GM10266 (cell line): ENCODE results near the gene SNX30.

Source experiments
- DNase-seq: peaks from one replicate; pipeline ENCODE4 v3.0.0; 2012; ENCODE audit errors: extremely low spot score
- CTCF ChIP-seq: IDR thresholded peaks from 2 replicates; pipeline ENCODE4 v1.5.1; 2012; ENCODE audit warnings: mild to moderate bottlenecking, low read depth; ENCODE audit not compliant: control insufficient read depth, insufficient read depth; ENCODE audit errors: missing control alignments

SNX30 gene

GRCh38 chr9:112839331-112839730 lies 88.8 kb downstream of the SNX30 start:
- DNase-seq, result no peak
- no peak for TF ChIP-seq CTCF

DNA sequence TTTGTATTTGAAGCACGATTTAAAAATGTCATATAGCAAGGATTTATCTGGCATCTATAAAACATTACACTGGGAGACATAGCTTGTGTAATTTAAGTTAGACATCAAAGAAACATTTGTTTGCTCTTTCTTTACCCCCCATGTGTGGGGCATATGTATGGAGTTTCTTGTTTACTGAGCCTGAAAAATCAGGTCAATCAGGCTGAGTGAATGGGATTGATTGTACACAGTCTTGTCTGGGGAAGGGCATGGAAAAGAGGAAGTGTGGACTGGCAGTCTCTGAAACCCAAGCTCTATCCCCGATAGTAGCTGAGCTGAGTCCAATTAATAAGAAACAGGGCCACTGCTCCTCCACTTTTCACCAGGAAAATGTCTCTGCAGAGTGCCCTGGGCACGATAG lies 90.7 kb downstream of the SNX30 start:
- no peak for TF ChIP-seq CTCF
- DNase-seq, result no peak

DNA sequence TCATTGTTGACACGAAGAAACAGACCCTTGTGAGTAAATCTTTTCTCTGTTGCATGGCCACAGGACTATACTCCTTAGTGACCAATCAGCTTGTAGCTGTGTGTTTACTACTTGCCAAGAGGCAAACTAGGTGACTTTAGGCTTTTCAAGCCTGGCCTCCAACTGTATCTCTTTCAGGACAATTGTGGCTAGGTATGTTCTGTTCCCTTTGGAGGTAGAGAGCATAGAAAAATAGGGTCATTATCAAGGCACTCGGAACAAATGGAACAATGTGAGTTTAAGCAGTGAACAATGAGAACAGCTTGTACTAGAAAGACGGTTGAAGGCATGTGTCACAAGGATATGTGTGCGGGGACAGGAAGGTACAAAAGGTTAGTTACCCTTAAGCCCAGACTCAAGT lies 92.0 kb downstream of the SNX30 start:
- TF ChIP-seq CTCF, result no peak
- no peak for DNase-seq

DNA sequence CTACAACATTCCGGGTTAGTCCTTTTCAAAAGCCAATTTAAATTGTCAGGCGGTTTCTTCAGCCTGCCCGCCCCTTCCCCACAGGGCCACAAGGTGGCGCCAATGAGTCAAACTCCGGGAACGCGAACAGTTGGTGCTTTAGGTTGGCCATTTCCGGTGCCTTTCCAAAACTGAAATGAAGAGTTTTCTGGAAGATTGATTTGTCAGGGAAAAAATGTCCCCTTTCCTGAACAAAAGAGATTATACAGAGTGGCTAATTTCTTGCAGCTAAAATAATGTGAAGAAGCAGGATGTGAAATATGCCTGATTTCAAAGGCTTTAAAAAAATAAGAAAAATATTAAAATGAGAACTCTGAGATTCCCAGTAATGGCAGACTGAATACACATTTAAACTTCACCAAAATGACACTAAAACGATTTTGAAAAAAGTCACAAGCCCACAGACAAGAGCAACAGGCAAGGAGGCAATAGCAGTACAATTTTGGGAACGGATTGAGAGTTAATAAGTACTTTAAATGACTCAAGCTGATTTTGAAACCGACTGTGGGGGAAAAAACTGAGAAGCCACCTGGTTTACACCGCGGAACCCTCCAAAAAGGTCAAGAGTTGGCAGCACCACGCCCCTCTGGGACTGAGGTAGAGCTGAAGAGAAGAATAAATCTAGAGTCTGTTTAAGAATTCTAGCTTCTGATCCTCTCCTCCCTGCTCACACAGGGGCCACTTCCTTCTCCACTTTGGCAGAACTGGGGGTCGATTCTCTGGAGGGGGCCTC lies 94.4 kb downstream of the SNX30 start:
- peak; percentile 99 for TF ChIP-seq CTCF
- DNase-seq, result peak; percentile 77

DNA sequence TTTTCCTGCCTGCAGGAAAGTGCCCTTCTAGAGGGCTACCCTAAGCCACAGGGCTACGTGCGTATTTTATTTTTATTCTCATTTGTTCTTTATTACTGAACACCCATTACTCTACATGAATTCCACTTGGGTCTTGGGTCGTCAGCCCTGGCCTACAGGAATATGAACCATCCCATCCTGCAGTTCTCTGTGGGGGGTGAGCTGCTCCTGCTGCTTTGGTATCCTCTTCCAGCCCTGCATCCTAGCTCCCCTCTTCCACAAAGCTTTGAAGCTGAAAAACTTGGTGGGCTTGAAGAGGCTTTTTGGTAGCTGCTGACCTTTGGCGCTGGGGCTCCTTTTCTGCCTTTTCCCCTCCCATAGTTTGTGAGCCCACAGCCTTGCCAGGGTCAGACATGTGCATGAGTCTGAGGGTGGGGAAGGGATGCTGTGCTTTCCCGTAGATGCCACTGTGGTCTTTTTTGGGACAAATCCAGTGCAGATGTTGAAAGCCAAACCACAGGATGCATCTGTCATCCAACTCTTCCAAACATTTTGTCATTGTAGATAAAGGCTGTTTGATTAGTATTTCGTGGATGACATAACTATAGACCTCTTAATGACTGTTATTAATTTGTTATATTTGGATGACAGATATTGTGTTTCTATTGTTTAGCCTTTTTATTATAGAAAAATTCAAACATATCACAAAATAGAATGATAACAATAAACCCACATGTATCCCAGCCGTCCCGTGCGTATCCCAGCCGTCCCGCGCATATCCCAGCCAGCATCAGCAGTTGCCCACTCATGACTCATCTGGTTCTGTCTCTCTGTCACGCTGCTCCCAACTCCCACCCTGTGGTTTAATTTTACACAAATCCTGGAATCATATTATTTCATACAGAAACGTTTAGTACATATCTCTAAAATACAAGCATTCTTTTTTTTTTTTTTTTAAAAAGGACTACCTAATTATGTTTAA lies 96.2 kb downstream of the SNX30 start:
- no peak for TF ChIP-seq CTCF
- no peak for DNase-seq

DNA sequence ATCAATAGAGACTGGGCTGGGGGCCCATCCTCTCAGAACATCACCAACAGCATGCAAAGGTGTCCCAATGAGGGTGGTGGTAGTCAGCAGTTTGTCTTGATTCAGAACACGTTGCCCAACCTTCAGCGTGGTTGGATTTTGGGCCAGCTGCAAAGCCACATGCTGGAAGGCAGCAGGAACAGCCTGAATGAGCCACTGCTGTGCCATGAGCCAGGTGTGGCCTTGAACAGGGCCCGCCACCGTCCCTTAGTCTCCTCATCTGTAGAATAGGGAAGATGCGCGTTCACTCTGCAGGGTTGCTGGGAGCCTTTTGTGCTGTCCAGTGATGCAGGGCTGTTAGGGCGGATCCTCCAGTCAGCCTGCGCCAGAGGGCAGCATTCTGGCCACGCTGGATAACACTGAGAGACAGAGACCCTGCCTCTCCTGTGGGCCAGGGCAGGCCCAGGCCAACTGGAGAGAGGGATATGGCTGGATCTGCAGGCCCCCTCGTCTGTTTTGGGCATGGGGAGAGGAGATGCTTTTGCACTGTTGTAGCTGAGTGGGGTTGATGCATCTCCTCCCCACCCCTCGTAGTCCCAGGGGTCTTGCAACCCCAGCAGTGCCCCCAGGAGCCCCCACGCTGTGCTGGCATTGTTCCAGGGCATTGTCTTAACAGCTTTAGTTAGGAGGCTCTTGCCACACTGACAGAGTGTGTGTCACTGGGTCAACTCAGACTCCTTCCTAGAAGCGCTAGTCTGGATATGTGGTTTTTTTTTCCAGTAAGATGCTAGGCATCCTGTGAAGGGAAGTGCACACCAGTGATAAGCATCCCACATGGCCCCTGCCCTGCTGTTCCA lies 98.0 kb downstream of the SNX30 start:
- TF ChIP-seq CTCF, result no peak

More for the DNA sequence above, 98.0 kb downstream of the SNX30 start:
- no peak for DNase-seq
